HepG2 (cell line): ENCODE results near the gene IFIH1. TPM values are rescaled to one million over a fixed set of nuclear protein-coding genes. Genes with fewer than 3 reads are reported as not detected.

Source experiments
- ASH2L ChIP-seq: fragments of 300-600, 200-600 bp; sonication (generic); IDR thresholded peaks from 2 replicates; pipeline ENCODE4 v1.7.0; 2017; ENCODE audit warnings: low read depth, mild to moderate bottlenecking, moderate library complexity, mixed read lengths, low read length; ENCODE audit not compliant: insufficient read length
- PAX8 ChIP-seq: sonication (generic); formaldehyde crosslinking; IDR thresholded peaks from 2 replicates; pipeline ENCODE4 v1.8.0; 2022; ENCODE audit warnings: mild to moderate bottlenecking, missing genetic modification reagents, borderline replicate concordance
- RNF2 ChIP-seq: fragments of 450-650 bp; conservative IDR thresholded peaks from 2 replicates; pipeline ENCODE4 v1.6.1; 2016; ENCODE audit warnings: low read depth
- ZKSCAN5 ChIP-seq: sonication (generic); formaldehyde crosslinking; IDR thresholded peaks from 2 replicates; pipeline ENCODE4 v1.5.1; 2020; ENCODE audit warnings: mild to moderate bottlenecking, missing genetic modification reagents
- ZMYM3 ChIP-seq: sonication (generic); formaldehyde crosslinking; IDR thresholded peaks from 2 replicates; pipeline ENCODE4 v1.5.1; 2020; ENCODE audit warnings: mild to moderate bottlenecking, missing genetic modification reagents
- ZNF775 ChIP-seq: sonication (generic); formaldehyde crosslinking; IDR thresholded peaks from 2 replicates; pipeline ENCODE4 v1.4.0; 2020; ENCODE audit warnings: missing genetic modification reagents, mild to moderate bottlenecking, moderate library complexity, borderline replicate concordance
- polyA plus RNA-seq, 8 experiments: library from polyadenylated mRNA; depleted of rRNA in 3 of 8; stranded (reverse) in 7 of 8; unstranded in 1 of 8; fragments of >200 nt; fragmentation: Illumina TruSeq in 4 of 8; extraction: Trizol in 4 of 8; gene quantifications; 2 replicates each; pipeline versions ENCODE4 v1.2.1 to v1.2.3, GENCODE V29; 2011 to 2016; ENCODE audit warnings: low read depth in 4 of 8, missing spikeins in 1 of 8, mixed read lengths in 1 of 8; ENCODE audit not compliant: insufficient read depth in 1 of 8
- total RNA-seq, 5 experiments: library from RNA; depleted of rRNA; stranded (reverse); fragments of >200 nt; fragmentation: Illumina TruSeq; extraction: Trizol; gene quantifications; 2 replicates each; pipeline ENCODE4 v1.2.3, GENCODE V29; 2016; ENCODE audit warnings: low read depth in 1 of 5
- TF ChIP-seq, protein P1 (sequence below): sonication (generic); formaldehyde crosslinking; IDR thresholded peaks from 2 replicates; pipeline ENCODE4 v1.4.0; 2020; ENCODE audit warnings: missing genetic modification reagents
- TF ChIP-seq, protein P2 (sequence below): sonication (generic); formaldehyde crosslinking; IDR thresholded peaks from 2 replicates; pipeline ENCODE4 v1.8.1; 2023; ENCODE audit warnings: mild to moderate bottlenecking, missing genetic modification reagents
- TF ChIP-seq, protein P3 (sequence below): IDR thresholded peaks from 2 replicates; pipeline ENCODE4 v1.6.1; 2016; ENCODE audit warnings: missing genetic modification reagents, missing compliant biosample characterization
- TF ChIP-seq, protein P4 (sequence below): sonication (generic); formaldehyde crosslinking; IDR thresholded peaks from 2 replicates; pipeline ENCODE4 v1.4.0; 2020; ENCODE audit warnings: low read depth, missing genetic modification reagents
- TF ChIP-seq, protein P5 (sequence below): sonication (generic); formaldehyde crosslinking; IDR thresholded peaks from 2 replicates; pipeline ENCODE4 v1.4.0; 2020; ENCODE audit warnings: missing genetic modification reagents, borderline replicate concordance
- TF ChIP-seq, protein P6 (sequence below): sonication (generic); formaldehyde crosslinking; conservative IDR thresholded peaks from 2 replicates; pipeline ENCODE4 v1.8.0; 2022; ENCODE audit warnings: missing genetic modification reagents

IFIH1 gene
- total and polyA plus RNA-seq, 2 of the 13 experiments (the other 11 are each of a cell fraction or from before 2014, with no cell fraction given) = 1.5 to 11.5 TPM

DNA sequence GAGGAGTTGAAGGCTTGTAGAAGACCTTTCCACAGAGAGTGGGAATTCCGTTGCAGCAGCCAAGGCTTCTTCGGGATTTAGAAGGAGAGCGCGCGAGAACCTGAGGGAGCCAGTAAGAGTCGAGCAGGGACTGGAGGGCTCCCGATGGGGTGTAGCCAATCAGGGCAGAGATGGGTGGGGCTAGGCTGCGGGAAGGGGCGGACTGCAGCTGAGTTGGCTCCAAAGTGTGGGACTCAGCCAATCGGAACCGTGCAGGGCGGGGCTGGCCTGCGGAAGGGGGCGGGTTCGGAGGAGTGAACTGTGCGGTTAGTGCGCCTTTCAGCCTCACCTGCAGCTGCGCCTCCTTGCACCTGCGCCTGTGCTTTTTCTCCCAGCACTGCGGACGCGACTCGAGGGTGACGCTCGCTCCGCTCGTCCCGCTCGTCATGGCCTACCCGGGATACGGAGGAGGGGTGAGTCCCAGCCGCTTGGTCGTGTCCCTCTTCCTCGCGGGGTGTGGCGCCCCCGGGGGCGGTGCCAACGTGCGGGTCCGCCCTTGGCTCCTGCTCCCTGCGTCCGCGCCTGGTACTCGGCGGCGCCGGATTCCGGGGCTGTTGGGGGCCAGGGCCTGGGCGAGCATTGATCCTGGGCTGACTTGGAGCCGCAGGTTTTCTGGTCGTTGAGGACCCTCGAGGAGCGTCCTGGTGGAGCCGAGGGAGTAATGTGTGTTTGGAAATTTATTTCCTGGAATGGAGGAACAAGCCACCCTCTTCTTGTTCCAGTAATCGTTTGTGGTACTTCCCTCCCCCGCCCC, 25.5 kb upstream of the IFIH1 start, which contains the start of gene GCA (continued):
- TF ChIP-seq, protein P1, sequence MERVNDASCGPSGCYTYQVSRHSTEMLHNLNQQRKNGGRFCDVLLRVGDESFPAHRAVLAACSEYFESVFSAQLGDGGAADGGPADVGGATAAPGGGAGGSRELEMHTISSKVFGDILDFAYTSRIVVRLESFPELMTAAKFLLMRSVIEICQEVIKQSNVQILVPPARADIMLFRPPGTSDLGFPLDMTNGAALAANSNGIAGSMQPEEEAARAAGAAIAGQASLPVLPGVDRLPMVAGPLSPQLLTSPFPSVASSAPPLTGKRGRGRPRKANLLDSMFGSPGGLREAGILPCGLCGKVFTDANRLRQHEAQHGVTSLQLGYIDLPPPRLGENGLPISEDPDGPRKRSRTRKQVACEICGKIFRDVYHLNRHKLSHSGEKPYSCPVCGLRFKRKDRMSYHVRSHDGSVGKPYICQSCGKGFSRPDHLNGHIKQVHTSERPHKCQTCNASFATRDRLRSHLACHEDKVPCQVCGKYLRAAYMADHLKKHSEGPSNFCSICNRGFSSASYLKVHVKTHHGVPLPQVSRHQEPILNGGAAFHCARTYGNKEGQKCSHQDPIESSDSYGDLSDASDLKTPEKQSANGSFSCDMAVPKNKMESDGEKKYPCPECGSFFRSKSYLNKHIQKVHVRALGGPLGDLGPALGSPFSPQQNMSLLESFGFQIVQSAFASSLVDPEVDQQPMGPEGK = peak; percentile 92
- TF ChIP-seq, protein P2, sequence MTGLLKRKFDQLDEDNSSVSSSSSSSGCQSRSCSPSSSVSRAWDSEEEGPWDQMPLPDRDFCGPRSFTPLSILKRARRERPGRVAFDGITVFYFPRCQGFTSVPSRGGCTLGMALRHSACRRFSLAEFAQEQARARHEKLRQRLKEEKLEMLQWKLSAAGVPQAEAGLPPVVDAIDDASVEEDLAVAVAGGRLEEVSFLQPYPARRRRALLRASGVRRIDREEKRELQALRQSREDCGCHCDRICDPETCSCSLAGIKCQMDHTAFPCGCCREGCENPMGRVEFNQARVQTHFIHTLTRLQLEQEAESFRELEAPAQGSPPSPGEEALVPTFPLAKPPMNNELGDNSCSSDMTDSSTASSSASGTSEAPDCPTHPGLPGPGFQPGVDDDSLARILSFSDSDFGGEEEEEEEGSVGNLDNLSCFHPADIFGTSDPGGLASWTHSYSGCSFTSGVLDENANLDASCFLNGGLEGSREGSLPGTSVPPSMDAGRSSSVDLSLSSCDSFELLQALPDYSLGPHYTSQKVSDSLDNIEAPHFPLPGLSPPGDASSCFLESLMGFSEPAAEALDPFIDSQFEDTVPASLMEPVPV (CRISPR knock-in tag) = peak; percentile 97
- TF ChIP-seq ZMYM3 (CRISPR knock-in tag) (0 out of 2 replicates have a peak, but pooled peaks have one; percentile 39), PAX8 (CRISPR knock-in tag) (peak; percentile 71; the same call in 1 of the 2 replicates), ASH2L (peak; percentile 98), ZNF775 (CRISPR knock-in tag) (no peak), ZKSCAN5 (CRISPR knock-in tag) (no peak), RNF2 (peak; percentile 90; the same call in 1 of the 2 replicates)
- TF ChIP-seq, protein P3, sequence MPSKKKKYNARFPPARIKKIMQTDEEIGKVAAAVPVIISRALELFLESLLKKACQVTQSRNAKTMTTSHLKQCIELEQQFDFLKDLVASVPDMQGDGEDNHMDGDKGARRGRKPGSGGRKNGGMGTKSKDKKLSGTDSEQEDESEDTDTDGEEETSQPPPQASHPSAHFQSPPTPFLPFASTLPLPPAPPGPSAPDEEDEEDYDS (CRISPR knock-in tag) = peak; percentile 39; the same call in 1 of the 2 replicates
- TF ChIP-seq, protein P4, sequence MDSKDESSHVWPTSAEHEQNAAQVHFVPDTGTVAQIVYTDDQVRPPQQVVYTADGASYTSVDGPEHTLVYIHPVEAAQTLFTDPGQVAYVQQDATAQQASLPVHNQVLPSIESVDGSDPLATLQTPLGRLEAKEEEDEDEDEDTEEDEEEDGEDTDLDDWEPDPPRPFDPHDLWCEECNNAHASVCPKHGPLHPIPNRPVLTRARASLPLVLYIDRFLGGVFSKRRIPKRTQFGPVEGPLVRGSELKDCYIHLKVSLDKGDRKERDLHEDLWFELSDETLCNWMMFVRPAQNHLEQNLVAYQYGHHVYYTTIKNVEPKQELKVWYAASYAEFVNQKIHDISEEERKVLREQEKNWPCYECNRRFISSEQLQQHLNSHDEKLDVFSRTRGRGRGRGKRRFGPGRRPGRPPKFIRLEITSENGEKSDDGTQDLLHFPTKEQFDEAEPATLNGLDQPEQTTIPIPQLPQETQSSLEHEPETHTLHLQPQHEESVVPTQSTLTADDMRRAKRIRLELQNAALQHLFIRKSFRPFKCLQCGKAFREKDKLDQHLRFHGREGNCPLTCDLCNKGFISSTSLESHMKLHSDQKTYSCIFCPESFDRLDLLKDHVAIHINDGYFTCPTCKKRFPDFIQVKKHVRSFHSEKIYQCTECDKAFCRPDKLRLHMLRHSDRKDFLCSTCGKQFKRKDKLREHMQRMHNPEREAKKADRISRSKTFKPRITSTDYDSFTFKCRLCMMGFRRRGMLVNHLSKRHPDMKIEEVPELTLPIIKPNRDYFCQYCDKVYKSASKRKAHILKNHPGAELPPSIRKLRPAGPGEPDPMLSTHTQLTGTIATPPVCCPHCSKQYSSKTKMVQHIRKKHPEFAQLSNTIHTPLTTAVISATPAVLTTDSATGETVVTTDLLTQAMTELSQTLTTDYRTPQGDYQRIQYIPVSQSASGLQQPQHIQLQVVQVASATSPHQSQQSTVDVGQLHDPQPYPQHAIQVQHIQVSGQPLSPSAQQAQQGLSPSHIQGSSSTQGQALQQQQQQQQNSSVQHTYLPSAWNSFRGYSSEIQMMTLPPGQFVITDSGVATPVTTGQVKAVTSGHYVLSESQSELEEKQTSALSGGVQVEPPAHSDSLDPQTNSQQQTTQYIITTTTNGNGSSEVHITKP (CRISPR knock-in tag) = peak; percentile 74; the same call in 1 of the 2 replicates
- TF ChIP-seq, protein P5, sequence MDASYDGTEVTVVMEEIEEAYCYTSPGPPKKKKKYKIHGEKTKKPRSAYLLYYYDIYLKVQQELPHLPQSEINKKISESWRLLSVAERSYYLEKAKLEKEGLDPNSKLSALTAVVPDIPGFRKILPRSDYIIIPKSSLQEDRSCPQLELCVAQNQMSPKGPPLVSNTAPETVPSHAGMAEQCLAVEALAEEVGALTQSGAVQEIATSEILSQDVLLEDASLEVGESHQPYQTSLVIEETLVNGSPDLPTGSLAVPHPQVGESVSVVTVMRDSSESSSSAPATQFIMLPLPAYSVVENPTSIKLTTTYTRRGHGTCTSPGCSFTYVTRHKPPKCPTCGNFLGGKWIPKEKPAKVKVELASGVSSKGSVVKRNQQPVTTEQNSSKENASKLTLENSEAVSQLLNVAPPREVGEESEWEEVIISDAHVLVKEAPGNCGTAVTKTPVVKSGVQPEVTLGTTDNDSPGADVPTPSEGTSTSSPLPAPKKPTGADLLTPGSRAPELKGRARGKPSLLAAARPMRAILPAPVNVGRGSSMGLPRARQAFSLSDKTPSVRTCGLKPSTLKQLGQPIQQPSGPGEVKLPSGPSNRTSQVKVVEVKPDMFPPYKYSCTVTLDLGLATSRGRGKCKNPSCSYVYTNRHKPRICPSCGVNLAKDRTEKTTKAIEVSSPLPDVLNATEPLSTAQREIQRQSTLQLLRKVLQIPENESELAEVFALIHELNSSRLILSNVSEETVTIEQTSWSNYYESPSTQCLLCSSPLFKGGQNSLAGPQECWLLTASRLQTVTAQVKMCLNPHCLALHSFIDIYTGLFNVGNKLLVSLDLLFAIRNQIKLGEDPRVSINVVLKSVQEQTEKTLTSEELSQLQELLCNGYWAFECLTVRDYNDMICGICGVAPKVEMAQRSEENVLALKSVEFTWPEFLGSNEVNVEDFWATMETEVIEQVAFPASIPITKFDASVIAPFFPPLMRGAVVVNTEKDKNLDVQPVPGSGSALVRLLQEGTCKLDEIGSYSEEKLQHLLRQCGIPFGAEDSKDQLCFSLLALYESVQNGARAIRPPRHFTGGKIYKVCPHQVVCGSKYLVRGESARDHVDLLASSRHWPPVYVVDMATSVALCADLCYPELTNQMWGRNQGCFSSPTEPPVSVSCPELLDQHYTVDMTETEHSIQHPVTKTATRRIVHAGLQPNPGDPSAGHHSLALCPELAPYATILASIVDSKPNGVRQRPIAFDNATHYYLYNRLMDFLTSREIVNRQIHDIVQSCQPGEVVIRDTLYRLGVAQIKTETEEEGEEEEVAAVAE = no peak
- TF ChIP-seq, protein P6, sequence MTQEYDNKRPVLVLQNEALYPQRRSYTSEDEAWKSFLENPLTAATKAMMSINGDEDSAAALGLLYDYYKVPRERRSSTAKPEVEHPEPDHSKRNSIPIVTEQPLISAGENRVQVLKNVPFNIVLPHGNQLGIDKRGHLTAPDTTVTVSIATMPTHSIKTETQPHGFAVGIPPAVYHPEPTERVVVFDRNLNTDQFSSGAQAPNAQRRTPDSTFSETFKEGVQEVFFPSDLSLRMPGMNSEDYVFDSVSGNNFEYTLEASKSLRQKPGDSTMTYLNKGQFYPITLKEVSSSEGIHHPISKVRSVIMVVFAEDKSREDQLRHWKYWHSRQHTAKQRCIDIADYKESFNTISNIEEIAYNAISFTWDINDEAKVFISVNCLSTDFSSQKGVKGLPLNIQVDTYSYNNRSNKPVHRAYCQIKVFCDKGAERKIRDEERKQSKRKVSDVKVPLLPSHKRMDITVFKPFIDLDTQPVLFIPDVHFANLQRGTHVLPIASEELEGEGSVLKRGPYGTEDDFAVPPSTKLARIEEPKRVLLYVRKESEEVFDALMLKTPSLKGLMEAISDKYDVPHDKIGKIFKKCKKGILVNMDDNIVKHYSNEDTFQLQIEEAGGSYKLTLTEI (CRISPR knock-in tag) = no peak
